H9 (cell line): ENCODE results near the gene STXBP6. TPM values are rescaled to one million over a fixed set of nuclear protein-coding genes. Genes with fewer than 3 reads are reported as not detected.

Source experiments
- DNase-seq: peaks from one replicate; pipeline ENCODE4 v3.0.0-alpha.2; 2017
- H2AFZ ChIP-seq: one replicate; pipeline ENCODE4 v1.6.1; 2013; ENCODE audit warnings: mild to moderate bottlenecking, low read length, control low read depth, moderate library complexity
- H2AK5ac ChIP-seq: 2 replicates; pipeline ENCODE4 v1.6.1; 2013; ENCODE audit warnings: low read length, control low read depth, mixed read lengths; ENCODE audit not compliant: insufficient read length
- H2BK120ac ChIP-seq: one replicate; pipeline ENCODE4 v1.6.1; 2013; ENCODE audit warnings: low read depth, mild to moderate bottlenecking, low read length, control low read depth, inconsistent platforms; ENCODE audit not compliant: poor library complexity, severe bottlenecking
- H2BK12ac ChIP-seq: 2 replicates; pipeline ENCODE4 v1.6.1; 2013; ENCODE audit warnings: low read length, control low read depth, mixed read lengths, low read depth; ENCODE audit not compliant: insufficient read length
- H2BK15ac ChIP-seq: 2 replicates; pipeline ENCODE4 v1.6.1; 2013; ENCODE audit warnings: low read depth, low read length, control low read depth
- H2BK20ac ChIP-seq: one replicate; pipeline ENCODE4 v1.6.1; 2013; ENCODE audit warnings: low read depth, mild to moderate bottlenecking, low read length, control low read depth, inconsistent platforms; ENCODE audit not compliant: poor library complexity, severe bottlenecking
- H2BK5ac ChIP-seq: 2 replicates; pipeline ENCODE4 v1.6.1; 2013; ENCODE audit warnings: low read length, control low read depth, mixed read lengths; ENCODE audit not compliant: insufficient read length
- H3K14ac ChIP-seq: 2 replicates; pipeline ENCODE4 v1.6.1; 2013; ENCODE audit warnings: low read length, control low read depth; ENCODE audit not compliant: insufficient read depth
- H3K18ac ChIP-seq: 2 replicates; pipeline ENCODE4 v1.6.1; 2013; ENCODE audit warnings: low read depth, mild to moderate bottlenecking, mixed read lengths, low read length, control low read depth; ENCODE audit not compliant: insufficient read length
- H3K23ac ChIP-seq: 2 replicates; pipeline ENCODE4 v1.6.1; 2013; ENCODE audit warnings: low read length, control low read depth, mixed read lengths, low read depth; ENCODE audit not compliant: insufficient read length
- H3K23me2 ChIP-seq: 2 replicates; pipeline ENCODE4 v1.6.1; 2013; ENCODE audit warnings: low read depth, mild to moderate bottlenecking, mixed read lengths, low read length, control low read depth; ENCODE audit not compliant: insufficient read length, poor library complexity, severe bottlenecking
- H3K27ac ChIP-seq: 2 replicates; pipeline ENCODE4 v1.5.1; 2013; ENCODE audit warnings: low read length, control low read depth, mixed read lengths, low read depth; ENCODE audit not compliant: insufficient read length
- H3K27me3 ChIP-seq: 2 replicates; pipeline ENCODE4 v1.6.1; 2013; ENCODE audit warnings: low read length, control low read depth, inconsistent platforms; ENCODE audit not compliant: insufficient read depth
- H3K4ac ChIP-seq: 2 replicates; pipeline ENCODE4 v1.6.1; 2013; ENCODE audit warnings: low read depth, mild to moderate bottlenecking, control low read depth, inconsistent platforms, low read length, moderate library complexity
- H3K4me1 ChIP-seq: 2 replicates; pipeline ENCODE4 v1.6.1; 2013; ENCODE audit warnings: low read length, control low read depth, inconsistent platforms; ENCODE audit not compliant: insufficient read depth
- H3K4me2 ChIP-seq: 2 replicates; pipeline ENCODE4 v1.6.1; 2013; ENCODE audit warnings: low read length, control low read depth, mixed read lengths; ENCODE audit not compliant: insufficient read length, insufficient read depth
- H3K56ac ChIP-seq: 2 replicates; pipeline ENCODE4 v1.6.1; 2013; ENCODE audit warnings: low read depth, mild to moderate bottlenecking, mixed read lengths, low read length, control low read depth; ENCODE audit not compliant: insufficient read length
- H3K79me1 ChIP-seq: 2 replicates; pipeline ENCODE4 v1.6.1; 2013; ENCODE audit warnings: low read depth, mild to moderate bottlenecking, moderate library complexity, low read length, control low read depth, inconsistent platforms; ENCODE audit not compliant: insufficient read depth, poor library complexity, severe bottlenecking
- H3K79me2 ChIP-seq: 2 replicates; pipeline ENCODE4 v1.6.1; 2013; ENCODE audit warnings: low read length, control low read depth, inconsistent platforms; ENCODE audit not compliant: insufficient read depth
- H3K9ac ChIP-seq: 2 replicates; pipeline ENCODE4 v1.6.1; 2013; ENCODE audit warnings: low read length, control low read depth, mixed read lengths; ENCODE audit not compliant: insufficient read length; ENCODE audit errors: extremely low read depth
- H3K9me3 ChIP-seq: one replicate; pipeline ENCODE4 v1.6.1; 2013; ENCODE audit warnings: low read depth, low read length, inconsistent platforms; ENCODE audit not compliant: control insufficient read depth
- H3T11ph ChIP-seq: one replicate; pipeline ENCODE4 v1.6.1; 2013; ENCODE audit warnings: mild to moderate bottlenecking, low read length, control low read depth, inconsistent platforms
- H4K20me1 ChIP-seq: one replicate; pipeline ENCODE4 v1.6.1; 2013; ENCODE audit not compliant: control insufficient read depth, insufficient read length, insufficient read depth
- H4K5ac ChIP-seq: 2 replicates; pipeline ENCODE4 v1.6.1; 2013; ENCODE audit warnings: low read depth, mild to moderate bottlenecking, mixed read lengths, low read length, control low read depth; ENCODE audit not compliant: insufficient read length
- H4K8ac ChIP-seq: replicated peaks from 2 replicates; pipeline ENCODE4 v1.6.1; 2013; ENCODE audit warnings: low read length, control low read depth, mixed read lengths, low read depth; ENCODE audit not compliant: insufficient read length
- H4K91ac ChIP-seq: 2 replicates; pipeline ENCODE4 v1.6.1; 2013; ENCODE audit warnings: low read depth, mild to moderate bottlenecking, moderate library complexity, mixed read lengths, low read length, control low read depth; ENCODE audit not compliant: insufficient read length
- H3K27ac Mint-ChIP-seq, 3 experiments: 2 replicates in 2 of 3; 3 replicates in 1 of 3; pipeline ENCODE4 v1.8.0; 2020 to 2021; ENCODE audit warnings: mixed read lengths in 3 of 3, mild to moderate bottlenecking in 1 of 3, moderate library complexity in 1 of 3
- H3K27me3 Mint-ChIP-seq: 2 replicates; pipeline ENCODE4 v1.8.0; 2021; ENCODE audit warnings: low read depth, mild to moderate bottlenecking, moderate library complexity, mixed read lengths
- H3K36me3 Mint-ChIP-seq, 3 experiments: 2 replicates in 2 of 3; 3 replicates in 1 of 3; pipeline ENCODE4 v1.8.0; 2020 to 2021; ENCODE audit warnings: low read depth in 3 of 3, mixed read lengths in 3 of 3; ENCODE audit not compliant: insufficient read depth in 1 of 3
- H3K4me1 Mint-ChIP-seq, 2 experiments: 2 replicates each; pipeline ENCODE4 v1.8.0; 2020; ENCODE audit warnings: mixed read lengths in 2 of 2
- H3K4me3 Mint-ChIP-seq, 2 experiments: 2 replicates in 1 of 2; 3 replicates in 1 of 2; pipeline ENCODE4 v1.8.0; 2020 to 2021; ENCODE audit warnings: mild to moderate bottlenecking in 2 of 2, mixed read lengths in 2 of 2, moderate library complexity in 1 of 2
- H3K9me3 Mint-ChIP-seq, 2 experiments: 2 replicates in 1 of 2; 3 replicates in 1 of 2; pipeline ENCODE4 v1.8.0; 2020; ENCODE audit warnings: mild to moderate bottlenecking in 2 of 2, mixed read lengths in 2 of 2, moderate library complexity in 1 of 2
- CTCF ChIP-seq: fragments of 200-600 bp; sonication (generic); conservative IDR thresholded peaks from 3 replicates; pipeline ENCODE4 v1.8.0; 2021; ENCODE audit warnings: antibody characterized with exemption, mild to moderate bottlenecking
- WGBS: extraction: QIAGEN DNeasy Blood & Tissue Kit; methylation state at CpG from one replicate; pipeline ENCODE4 v1.1.7; 2013; ENCODE audit warnings: missing lambda C conversion rate, low lambda C conversion rate, mixed read lengths; ENCODE audit not compliant: insufficient read length; ENCODE audit errors: extremely low coverage; 5-methylcytosine and 5-hydroxymethylcytosine counted together
- total RNA-seq: library from RNA; stranded (reverse); gene quantifications from 2 replicates; pipeline ENCODE4 v1.2.1, GENCODE V29; 2021

STXBP6 gene
- total RNA-seq, 1 experiment from 2014 or later = 3.6 TPM

DNA sequence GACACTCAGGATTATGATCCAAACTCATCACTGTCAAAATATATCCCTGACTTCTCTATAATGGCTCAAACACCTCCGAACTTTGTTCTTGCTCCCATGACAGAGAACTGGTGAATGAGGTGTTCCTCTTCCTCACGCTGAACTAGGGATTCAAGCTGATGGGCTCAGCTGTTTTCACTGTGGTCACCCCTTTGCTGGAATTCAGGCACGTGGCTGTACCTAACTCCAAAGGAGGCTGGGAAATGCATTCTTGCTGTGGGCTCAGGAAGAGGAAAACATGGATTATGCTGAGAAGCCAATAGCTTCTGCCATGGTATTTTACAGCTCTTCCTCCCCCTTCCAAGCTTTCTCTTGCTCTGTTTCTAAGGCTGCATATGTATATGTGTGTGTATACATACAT is 43.9 kb downstream of the STXBP6 start:
- Histone ChIP-seq H3K4me1 (peaks cover 5% of the 10 kb centered on the region), H2BK20ac (no peak overlapping the region), H3K27me3 (no peaks in the 10 kb centered on the region), H4K5ac (no peak overlapping the region), H2BK15ac (no peak overlapping the region), H3K23me2 (no peaks in the 10 kb centered on the region), H3K79me1 (no peaks in the 10 kb centered on the region), H3K4me2 (no peak overlapping the region), H4K20me1 (no peaks in the 10 kb centered on the region), H3T11ph (no peak overlapping the region), H3K4ac (no peak overlapping the region), H3K9me3 (no peaks in the 10 kb centered on the region), H4K8ac (no peak overlapping the region), H3K23ac (no peak overlapping the region), H4K91ac (no peak overlapping the region), H2BK120ac (no peak overlapping the region), H3K56ac (no peak overlapping the region), H3K79me2 (no peaks in the 10 kb centered on the region), H2BK5ac (no peak overlapping the region), H3K18ac (no peak overlapping the region), H2BK12ac (no peak overlapping the region), H3K9ac (no peak overlapping the region), H3K27ac (no peak overlapping the region), H2AK5ac (no peak overlapping the region), H2AFZ (no peak overlapping the region), H3K14ac (no peak overlapping the region)
- H3K27me3 Mint-ChIP-seq = no peaks in the 10 kb centered on the region
- no peaks in the 10 kb centered on the region for H3K36me3 Mint-ChIP-seq
- no peak overlapping the region for H3K4me3 Mint-ChIP-seq
- no peak overlapping the region for H3K27ac Mint-ChIP-seq
- no peak for DNase-seq
- WGBS = no CpG with 5 or more reads among the region's 3 CpGs
- peaks cover 23 to 24% of the 10 kb centered on the region in 2 experiments for H3K4me1 Mint-ChIP-seq
- no peaks in the 10 kb centered on the region for H3K9me3 Mint-ChIP-seq
- no peak for TF ChIP-seq CTCF
